ENCODE results near the gene ZBTB5.
A peak's percentile ranks its signal among the peaks of the same experiment; 100 is the strongest.
"Not testable (repeated sequence)": the region's sequence is repeated elsewhere in the genome, so short reads cannot be mapped to it uniquely, and the experiment has no call there.

Gene ZBTB5

GRCh38 chr9:37447111-37447510 is 18.1 kb downstream of the ZBTB5 start:
- no peak for DNase-seq

GRCh38 chr9:37446401-37446800 is 18.8 kb downstream of the ZBTB5 start:
- DNase-seq = no peak

GRCh38 chr9:37445832-37446231 is 19.4 kb downstream of the ZBTB5 start:
- no peak for DNase-seq

- DNase-seq = no peak
Observed at GRCh38 chr9:37444890-37445289, 20.4 kb downstream of the ZBTB5 start.

GRCh38 chr9:37443566-37443965 is 21.7 kb downstream of the ZBTB5 start:
- no peak for DNase-seq

- no peak for DNase-seq
Observed at GRCh38 chr9:37442556-37442955, 22.7 kb downstream of the ZBTB5 start.

- DNase-seq = no peak
Observed at GRCh38 chr9:37441776-37442370, 23.4 kb downstream of the ZBTB5 start.

- no peak for DNase-seq
Observed at GRCh38 chr9:37438359-37438758, 26.9 kb downstream of the ZBTB5 start.

- peak in 1 of 2 donors; percentile 36 for DNase-seq
Observed at GRCh38 chr9:37437621-37438020, 27.6 kb downstream of the ZBTB5 start.

GRCh38 chr9:37437010-37437409 is 28.2 kb downstream of the ZBTB5 start:
- no peak for DNase-seq

- DNase-seq = no peak
Observed at GRCh38 chr9:37436540-37436939, 28.7 kb downstream of the ZBTB5 start.

GRCh38 chr9:37433867-37434371 is 31.3 kb downstream of the ZBTB5 start:
- DNase-seq = peak; percentile 87 to 89

- DNase-seq = no peak
Observed at GRCh38 chr9:37432020-37432419, 33.2 kb downstream of the ZBTB5 start.

GRCh38 chr9:37430841-37431597 is 34.2 kb downstream of the ZBTB5 start:
- DNase-seq = peak; percentile 72 to 82

GRCh38 chr9:37429441-37430285 is 35.6 kb downstream of the ZBTB5 start:
- no peak for DNase-seq

- no peak for DNase-seq
Observed at GRCh38 chr9:37428345-37428744, 36.9 kb downstream of the ZBTB5 start.

GRCh38 chr9:37426846-37427245 is 38.4 kb downstream of the ZBTB5 start:
- no peak for DNase-seq

- DNase-seq = not testable (repeated sequence)
Observed at GRCh38 chr9:37426431-37426830, 38.8 kb downstream of the ZBTB5 start.

GRCh38 chr9:37425298-37425752 is 39.9 kb downstream of the ZBTB5 start:
- no peak for DNase-seq

- no peak for DNase-seq
Observed at GRCh38 chr9:37424686-37425297, 40.5 kb downstream of the ZBTB5 start.

- no peak for DNase-seq
Observed at GRCh38 chr9:37424204-37424685, 41.0 kb downstream of the ZBTB5 start.

GRCh38 chr9:37423508-37423907 is 41.7 kb downstream of the ZBTB5 start:
- no peak for DNase-seq

Measured in hippocampal formation (tissue), 2 donors.